ENCODE results near the gene SPANXC.
"Not testable (repeated sequence)": the region's sequence is repeated elsewhere in the genome, so short reads cannot be mapped to it uniquely, and the experiment has no call there.

Gene SPANXC

GRCh38 chrX:141242417-141242816, at the start of gene SPANXC:
TSS of gene SPANXC (minus strand) at chrX:141242517. CDS start at chrX:141242457, 60 bp downstream.
- DNase-seq = not testable (repeated sequence)

- DNase-seq = no peak
Measured at GRCh38 chrX:141279476-141279875, 37.2 kb upstream of the SPANXC start.

GRCh38 chrX:141278306-141278705, 36.0 kb upstream of the SPANXC start:
- DNase-seq = peak; percentile 54

GRCh38 chrX:141258080-141258479, 15.8 kb upstream of the SPANXC start:
- no peak for DNase-seq

GRCh38 chrX:141221611-141222010, 20.7 kb downstream of the SPANXC start:
- DNase-seq = no peak

- peak; percentile 62 for DNase-seq
Measured at GRCh38 chrX:141220342-141221008, 21.8 kb downstream of the SPANXC start.

- DNase-seq = no peak
Measured at GRCh38 chrX:141214196-141214595, 28.1 kb downstream of the SPANXC start.

- DNase-seq = no peak
Measured at GRCh38 chrX:141201962-141202361, 40.4 kb downstream of the SPANXC start.

Data from DMS53 (cell line).